HepG2 (cell line): ENCODE data around the gene RETN. TPM values are rescaled to one million over a fixed set of nuclear protein-coding genes. Genes with fewer than 3 reads are reported as not detected.

Experiments
- NR2F6 ChIP-seq, 2 experiments: IDR thresholded peaks; 2 replicates each; pipeline ENCODE4 v1.6.1; 2016; ENCODE audit warnings: antibody characterized with exemption in 1 of 2, mild to moderate bottlenecking in 1 of 2
- SRF ChIP-seq: IDR thresholded peaks from 2 replicates; pipeline ENCODE4 v1.6.1; 2011; ENCODE audit warnings: mild to moderate bottlenecking, low read depth, low read length, moderate library complexity
- STAT6 ChIP-seq: sonication (generic); formaldehyde crosslinking; IDR thresholded peaks from 2 replicates; pipeline ENCODE4 v1.4.0; 2020; ENCODE audit warnings: missing genetic modification reagents, mild to moderate bottlenecking, borderline replicate concordance
- ZNF572 ChIP-seq: sonication (generic); formaldehyde crosslinking; IDR thresholded peaks from 2 replicates; pipeline ENCODE4 v1.5.1; 2020; ENCODE audit warnings: mild to moderate bottlenecking, missing genetic modification reagents
- ZNF576 ChIP-seq: sonication (generic); formaldehyde crosslinking; IDR thresholded peaks from 2 replicates; pipeline ENCODE4 v1.4.0; 2020; ENCODE audit warnings: mild to moderate bottlenecking, missing genetic modification reagents
- ZNF891 ChIP-seq: sonication (generic); formaldehyde crosslinking; IDR thresholded peaks from 2 replicates; pipeline ENCODE4 v1.5.0; 2020; ENCODE audit warnings: mild to moderate bottlenecking, missing genetic modification reagents
- polyA plus RNA-seq, 8 experiments: library from polyadenylated mRNA; depleted of rRNA in 3 of 8; stranded (reverse) in 7 of 8; unstranded in 1 of 8; fragments of >200 nt; fragmentation: Illumina TruSeq in 4 of 8; extraction: Trizol in 4 of 8; gene quantifications; 2 replicates each; pipeline versions ENCODE4 v1.2.1 to v1.2.3, GENCODE V29; 2011 to 2016; ENCODE audit warnings: low read depth in 4 of 8, missing spikeins in 1 of 8, mixed read lengths in 1 of 8; ENCODE audit not compliant: insufficient read depth in 1 of 8
- total RNA-seq, 5 experiments: library from RNA; depleted of rRNA; stranded (reverse); fragments of >200 nt; fragmentation: Illumina TruSeq; extraction: Trizol; gene quantifications; 2 replicates each; pipeline ENCODE4 v1.2.3, GENCODE V29; 2016; ENCODE audit warnings: low read depth in 1 of 5
- TF ChIP-seq, protein P1 (sequence below): sonication (generic); formaldehyde crosslinking; IDR thresholded peaks from 2 replicates; pipeline ENCODE4 v1.8.0; 2022; ENCODE audit warnings: mild to moderate bottlenecking, missing genetic modification reagents, moderate library complexity
- TF ChIP-seq, protein P2 (sequence below): sonication (generic); formaldehyde crosslinking; IDR thresholded peaks from 2 replicates; pipeline ENCODE4 v1.5.1; 2020; ENCODE audit warnings: mild to moderate bottlenecking, missing genetic modification reagents, borderline replicate concordance
- TF ChIP-seq, protein P3 (sequence below): sonication (generic); formaldehyde crosslinking; IDR thresholded peaks from 2 replicates; pipeline ENCODE4 v1.8.0; 2022; ENCODE audit warnings: low read depth, missing genetic modification reagents

RETN gene
- total and polyA plus RNA-seq, 2 of the 13 experiments (the other 11 are each of a cell fraction or from before 2014, with no cell fraction given): not detected

- TF ChIP-seq NR2F6 (IDR thresholded peaks at IDR 0.05): no peak
- no peak for TF ChIP-seq NR2F6 (CRISPR knock-in tag; IDR thresholded peaks at IDR 0.05)
- no peak for TF ChIP-seq ZNF576 (CRISPR knock-in tag)
- TF ChIP-seq, protein P1, sequence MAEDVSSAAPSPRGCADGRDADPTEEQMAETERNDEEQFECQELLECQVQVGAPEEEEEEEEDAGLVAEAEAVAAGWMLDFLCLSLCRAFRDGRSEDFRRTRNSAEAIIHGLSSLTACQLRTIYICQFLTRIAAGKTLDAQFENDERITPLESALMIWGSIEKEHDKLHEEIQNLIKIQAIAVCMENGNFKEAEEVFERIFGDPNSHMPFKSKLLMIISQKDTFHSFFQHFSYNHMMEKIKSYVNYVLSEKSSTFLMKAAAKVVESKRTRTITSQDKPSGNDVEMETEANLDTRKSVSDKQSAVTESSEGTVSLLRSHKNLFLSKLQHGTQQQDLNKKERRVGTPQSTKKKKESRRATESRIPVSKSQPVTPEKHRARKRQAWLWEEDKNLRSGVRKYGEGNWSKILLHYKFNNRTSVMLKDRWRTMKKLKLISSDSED (CRISPR knock-in tag): no peak
- TF ChIP-seq, protein P2, sequence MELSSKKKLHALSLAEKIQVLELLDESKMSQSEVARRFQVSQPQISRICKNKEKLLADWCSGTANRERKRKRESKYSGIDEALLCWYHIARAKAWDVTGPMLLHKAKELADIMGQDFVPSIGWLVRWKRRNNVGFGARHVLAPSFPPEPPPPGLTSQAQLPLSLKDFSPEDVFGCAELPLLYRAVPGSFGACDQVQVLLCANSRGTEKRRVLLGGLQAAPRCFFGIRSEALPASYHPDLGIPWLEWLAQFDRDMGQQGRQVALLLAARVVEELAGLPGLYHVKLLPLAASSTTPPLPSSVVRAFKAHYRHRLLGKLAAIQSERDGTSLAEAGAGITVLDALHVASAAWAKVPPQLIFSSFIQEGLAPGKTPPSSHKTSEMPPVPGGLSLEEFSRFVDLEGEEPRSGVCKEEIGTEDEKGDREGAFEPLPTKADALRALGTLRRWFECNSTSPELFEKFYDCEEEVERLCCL (CRISPR knock-in tag): no peak
- TF ChIP-seq SRF: no peak
- no peak for TF ChIP-seq ZNF891 (CRISPR knock-in tag)
- TF ChIP-seq STAT6 (CRISPR knock-in tag): no peak
- TF ChIP-seq ZNF572 (CRISPR knock-in tag): no peak
- TF ChIP-seq, protein P3, sequence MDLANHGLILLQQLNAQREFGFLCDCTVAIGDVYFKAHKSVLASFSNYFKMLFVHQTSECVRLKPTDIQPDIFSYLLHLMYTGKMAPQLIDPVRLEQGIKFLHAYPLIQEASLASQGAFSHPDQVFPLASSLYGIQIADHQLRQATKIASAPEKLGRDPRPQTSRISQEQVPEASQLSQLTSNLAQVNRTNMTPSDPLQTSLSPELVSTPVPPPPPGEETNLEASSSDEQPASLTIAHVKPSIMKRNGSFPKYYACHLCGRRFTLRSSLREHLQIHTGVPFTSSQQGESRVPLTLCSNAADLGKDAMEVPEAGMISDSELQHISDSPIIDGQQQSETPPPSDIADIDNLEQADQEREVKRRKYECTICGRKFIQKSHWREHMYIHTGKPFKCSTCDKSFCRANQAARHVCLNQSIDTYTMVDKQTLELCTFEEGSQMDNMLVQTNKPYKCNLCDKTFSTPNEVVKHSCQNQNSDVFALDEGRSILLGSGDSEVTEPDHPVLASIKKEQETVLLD (CRISPR knock-in tag): no peak
Observed at GRCh38 chr19:7672522-7672921, 3.7 kb downstream of the RETN start (continued).
